ENCODE results near the gene MIB2. TPM values are rescaled to one million over a fixed set of nuclear protein-coding genes. Genes with fewer than 3 reads are reported as not detected.

The MIB2 gene
- total RNA-seq, 1 donor from 2014 or later: 108 TPM

DNA sequence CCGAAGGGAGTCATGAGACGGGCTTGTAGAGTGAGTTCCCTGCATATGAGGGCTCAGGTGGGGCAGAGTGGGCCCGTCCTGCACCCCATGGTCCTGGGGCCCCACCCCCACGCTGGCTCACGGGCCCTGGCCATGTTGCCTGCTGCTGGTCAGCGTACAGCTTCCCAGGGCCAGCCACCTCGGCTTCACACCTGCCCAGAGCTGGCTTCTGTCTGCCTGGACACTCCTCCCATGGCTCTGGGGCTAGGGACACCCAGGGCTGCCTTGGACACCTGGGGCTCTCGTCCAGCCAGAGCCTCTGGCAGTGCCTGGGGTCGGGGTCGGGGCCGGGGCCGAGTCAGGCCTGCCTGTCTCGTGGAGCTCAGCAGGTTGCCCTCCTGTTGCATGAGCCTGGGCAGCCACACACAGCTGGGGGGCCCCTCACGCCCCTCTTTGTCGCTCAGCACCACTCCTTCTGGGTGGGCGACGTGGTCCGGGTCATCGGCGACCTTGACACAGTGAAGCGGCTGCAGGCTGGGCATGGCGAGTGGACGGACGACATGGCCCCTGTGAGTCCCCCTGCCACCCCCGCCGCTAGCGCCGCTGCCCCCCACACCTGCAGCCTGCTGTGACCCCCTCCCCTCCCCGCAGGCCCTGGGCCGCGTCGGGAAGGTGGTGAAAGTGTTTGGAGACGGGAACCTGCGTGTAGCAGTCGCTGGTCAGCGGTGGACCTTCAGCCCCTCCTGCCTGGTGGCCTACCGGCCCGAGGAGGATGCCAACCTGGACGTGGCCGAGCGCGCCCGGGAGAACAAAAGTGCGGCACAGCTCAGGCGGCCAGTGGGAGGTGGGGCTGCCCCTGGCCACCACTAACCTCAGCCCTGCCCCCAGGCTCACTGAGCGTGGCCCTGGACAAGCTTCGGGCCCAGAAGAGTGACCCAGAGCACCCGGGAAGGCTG is 11.2 kb downstream of the MIB2 start:
- TF ChIP-seq, protein P1, sequence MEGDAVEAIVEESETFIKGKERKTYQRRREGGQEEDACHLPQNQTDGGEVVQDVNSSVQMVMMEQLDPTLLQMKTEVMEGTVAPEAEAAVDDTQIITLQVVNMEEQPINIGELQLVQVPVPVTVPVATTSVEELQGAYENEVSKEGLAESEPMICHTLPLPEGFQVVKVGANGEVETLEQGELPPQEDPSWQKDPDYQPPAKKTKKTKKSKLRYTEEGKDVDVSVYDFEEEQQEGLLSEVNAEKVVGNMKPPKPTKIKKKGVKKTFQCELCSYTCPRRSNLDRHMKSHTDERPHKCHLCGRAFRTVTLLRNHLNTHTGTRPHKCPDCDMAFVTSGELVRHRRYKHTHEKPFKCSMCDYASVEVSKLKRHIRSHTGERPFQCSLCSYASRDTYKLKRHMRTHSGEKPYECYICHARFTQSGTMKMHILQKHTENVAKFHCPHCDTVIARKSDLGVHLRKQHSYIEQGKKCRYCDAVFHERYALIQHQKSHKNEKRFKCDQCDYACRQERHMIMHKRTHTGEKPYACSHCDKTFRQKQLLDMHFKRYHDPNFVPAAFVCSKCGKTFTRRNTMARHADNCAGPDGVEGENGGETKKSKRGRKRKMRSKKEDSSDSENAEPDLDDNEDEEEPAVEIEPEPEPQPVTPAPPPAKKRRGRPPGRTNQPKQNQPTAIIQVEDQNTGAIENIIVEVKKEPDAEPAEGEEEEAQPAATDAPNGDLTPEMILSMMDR (IDR thresholded peaks at IDR 0.05): no peak
- Mint-ChIP-seq H3K36me3 (ENCODE audit: unreplicated experiment) (no peaks in the 10 kb centered on the region), H3K27me3 (ENCODE audit: unreplicated experiment) (no peaks in the 10 kb centered on the region), H3K4me3 (ENCODE audit: unreplicated experiment) (no peak overlapping the region), H3K27ac (ENCODE audit: unreplicated experiment) (no peak overlapping the region), H3K9me3 (ENCODE audit: unreplicated experiment) (no peaks in the 10 kb centered on the region), H3K4me1 (ENCODE audit: unreplicated experiment) (peaks cover under 1% of the 10 kb centered on the region)
- no peak for DNase-seq (ENCODE audit: extremely low spot score, unreplicated experiment)

DNA sequence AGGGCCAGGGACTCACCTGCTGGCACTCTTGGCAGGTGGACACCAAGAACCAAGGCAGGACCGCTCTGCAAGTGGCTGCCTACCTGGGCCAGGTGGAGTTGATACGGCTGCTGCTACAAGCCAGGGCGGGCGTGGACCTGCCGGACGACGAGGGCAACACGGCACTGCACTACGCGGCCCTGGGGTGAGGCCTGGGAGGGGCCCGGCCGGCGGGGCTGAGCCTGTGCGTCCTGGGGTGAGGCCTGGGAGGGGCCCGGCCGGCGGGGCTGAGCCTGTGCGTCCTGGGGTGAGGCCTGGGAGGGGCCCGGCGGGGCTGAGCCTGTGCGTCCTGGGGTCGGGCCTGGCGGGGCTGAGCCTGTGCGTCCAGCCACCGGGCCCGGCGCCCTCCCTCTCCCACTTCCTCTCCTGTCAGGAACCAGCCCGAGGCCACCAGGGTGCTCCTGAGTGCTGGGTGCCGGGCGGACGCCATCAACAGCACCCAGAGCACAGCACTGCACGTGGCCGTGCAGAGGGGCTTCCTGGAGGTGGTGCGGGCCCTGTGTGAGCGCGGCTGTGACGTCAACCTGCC is 12.0 kb downstream of the MIB2 start:
- Mint-ChIP-seq H3K9me3 (ENCODE audit: unreplicated experiment) (no peaks in the 10 kb centered on the region), H3K36me3 (ENCODE audit: unreplicated experiment) (no peaks in the 10 kb centered on the region)
- DNase-seq (ENCODE audit: extremely low spot score, unreplicated experiment): no peak

DNA sequence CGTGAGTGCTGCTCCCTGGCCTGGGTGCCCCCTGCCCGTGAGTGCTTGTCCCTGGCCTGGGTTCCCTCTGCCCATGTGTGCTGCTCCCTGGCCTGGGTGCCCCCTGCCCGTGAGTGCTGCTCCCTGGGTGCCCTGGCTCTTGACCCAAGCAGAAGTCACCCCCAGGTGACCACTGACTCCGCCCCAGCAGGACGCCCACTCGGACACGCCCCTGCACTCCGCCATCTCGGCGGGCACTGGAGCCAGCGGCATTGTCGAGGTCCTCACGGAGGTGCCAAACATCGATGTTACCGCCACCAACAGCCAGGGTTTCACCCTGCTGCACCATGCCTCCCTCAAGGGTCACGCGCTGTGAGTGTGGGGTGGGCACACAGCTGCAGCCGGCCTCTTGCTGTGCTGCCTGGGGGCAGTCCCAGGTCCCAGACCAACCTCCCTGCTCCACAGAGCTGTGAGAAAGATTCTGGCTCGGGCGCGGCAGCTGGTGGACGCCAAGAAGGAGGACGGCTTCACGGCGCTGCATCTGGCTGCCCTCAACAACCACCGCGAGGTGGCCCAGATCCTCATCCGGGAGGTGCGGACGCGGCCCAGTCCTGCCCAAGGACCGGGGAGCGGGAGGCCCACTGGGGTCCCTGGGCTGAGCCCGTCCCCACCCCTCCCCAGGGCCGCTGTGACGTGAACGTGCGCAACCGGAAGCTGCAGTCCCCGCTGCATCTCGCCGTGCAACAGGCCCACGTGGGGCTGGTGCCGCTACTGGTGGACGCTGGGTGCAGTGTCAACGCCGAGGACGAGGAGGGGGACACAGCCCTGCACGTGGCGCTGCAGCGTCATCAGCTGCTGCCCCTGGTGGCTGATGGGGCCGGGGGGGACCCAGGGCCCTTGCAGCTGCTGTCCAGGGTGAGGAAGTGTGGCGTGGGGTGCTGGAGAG is 12.8 kb downstream of the MIB2 start:
- Mint-ChIP-seq H3K36me3 (ENCODE audit: unreplicated experiment) (no peaks in the 10 kb centered on the region), H3K27ac (ENCODE audit: unreplicated experiment) (no peak overlapping the region), H3K9me3 (ENCODE audit: unreplicated experiment) (no peaks in the 10 kb centered on the region), H3K27me3 (ENCODE audit: unreplicated experiment) (no peaks in the 10 kb centered on the region), H3K4me3 (ENCODE audit: unreplicated experiment) (no peak overlapping the region), H3K4me1 (ENCODE audit: unreplicated experiment) (peaks cover 2% of the 10 kb centered on the region)
- DNase-seq (ENCODE audit: extremely low spot score, unreplicated experiment): no peak
- TF ChIP-seq, protein P1 (IDR thresholded peaks at IDR 0.05): no peak

More for the DNA sequence above, 12.0 kb downstream of the MIB2 start:
- no peak overlapping the region for H3K4me3 Mint-ChIP-seq (ENCODE audit: unreplicated experiment)
- H3K27ac Mint-ChIP-seq (ENCODE audit: unreplicated experiment): no peak overlapping the region
- H3K4me1 Mint-ChIP-seq (ENCODE audit: unreplicated experiment): peaks cover 2% of the 10 kb centered on the region
- H3K27me3 Mint-ChIP-seq (ENCODE audit: unreplicated experiment): no peaks in the 10 kb centered on the region
- TF ChIP-seq, protein P1 (IDR thresholded peaks at IDR 0.05): no peak

DNA sequence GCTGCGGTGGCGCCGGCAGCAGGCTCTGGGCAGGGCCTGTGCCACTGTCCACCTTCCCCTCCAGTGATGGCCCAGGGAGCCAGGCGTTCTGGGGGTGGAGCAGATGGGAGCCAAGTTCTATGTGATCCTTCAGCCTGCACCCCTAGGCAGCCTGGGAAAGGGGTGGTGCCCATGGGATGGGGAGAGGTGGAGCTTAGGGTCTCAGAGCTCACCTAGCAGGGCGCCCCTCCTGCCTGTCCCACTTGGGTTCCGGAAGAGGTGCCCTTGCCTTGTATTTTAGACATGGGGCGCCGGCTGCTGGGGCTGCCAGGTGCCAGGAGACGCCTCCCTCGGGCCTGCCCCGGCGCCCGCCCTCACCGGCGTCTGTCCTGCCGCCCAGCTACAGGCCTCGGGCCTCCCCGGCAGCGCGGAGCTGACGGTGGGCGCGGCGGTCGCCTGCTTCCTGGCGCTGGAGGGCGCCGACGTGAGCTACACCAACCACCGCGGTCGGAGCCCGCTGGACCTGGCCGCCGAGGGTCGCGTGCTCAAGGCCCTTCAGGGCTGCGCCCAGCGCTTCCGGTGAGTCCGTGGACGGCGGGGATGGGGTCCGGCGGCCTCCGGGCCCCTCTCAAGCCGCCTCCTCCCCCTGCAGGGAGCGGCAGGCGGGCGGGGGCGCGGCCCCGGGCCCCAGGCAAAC is 13.6 kb downstream of the MIB2 start:
- TF ChIP-seq, protein P1 (IDR thresholded peaks at IDR 0.05): no peak
- no peaks in the 10 kb centered on the region for H3K36me3 Mint-ChIP-seq (ENCODE audit: unreplicated experiment)
- H3K27ac Mint-ChIP-seq (ENCODE audit: unreplicated experiment): no peak overlapping the region
- H3K4me1 Mint-ChIP-seq (ENCODE audit: unreplicated experiment): peaks cover 2% of the 10 kb centered on the region
- H3K9me3 Mint-ChIP-seq (ENCODE audit: unreplicated experiment): no peaks in the 10 kb centered on the region
- no peak overlapping the region for H3K4me3 Mint-ChIP-seq (ENCODE audit: unreplicated experiment)
- DNase-seq (ENCODE audit: extremely low spot score, unreplicated experiment): no peak
- no peaks in the 10 kb centered on the region for H3K27me3 Mint-ChIP-seq (ENCODE audit: unreplicated experiment)
